Suprapubic skin (tissue), 4 donors: ENCODE measurements around the gene IFNA21.
"Not testable (repeated sequence)": the region's sequence is repeated elsewhere in the genome, so short reads cannot be mapped to it uniquely, and the experiment has no call there.

Source experiments
- CTCF ChIP-seq, 2 donors: fragments of 200-600 bp in 1 of 2; fragments of 450-650 bp in 1 of 2; sonication (generic) in 1 of 2; IDR thresholded peaks; one replicate each; pipeline ENCODE4 v1.5.1; 2016 to 2019; ENCODE audit warnings: antibody characterized with exemption in 2 of 2, mild to moderate bottlenecking in 1 of 2, moderate library complexity in 1 of 2
- EP300 ChIP-seq: sonication (generic); formaldehyde crosslinking; IDR thresholded peaks from one replicate; pipeline ENCODE4 v1.6.1; 2017; ENCODE audit warnings: antibody characterized with exemption
- POLR2A ChIP-seq, 2 donors: fragments of 450-650 bp; IDR thresholded peaks; one replicate each; pipeline ENCODE4 v1.6.1; 2017; ENCODE audit warnings: antibody characterized with exemption in 2 of 2, mild to moderate bottlenecking in 2 of 2, moderate library complexity in 2 of 2
- POLR2AphosphoS5 ChIP-seq, 3 donors: sonication (generic); formaldehyde crosslinking; IDR thresholded peaks; one replicate each; pipeline ENCODE4 v1.6.1; 2017; ENCODE audit warnings: antibody characterized with exemption in 3 of 3

- TF ChIP-seq POLR2AphosphoS5 (IDR thresholded peaks at IDR 0.05); POLR2A (IDR thresholded peaks at IDR 0.05); CTCF (IDR thresholded peaks at IDR 0.05); EP300: not testable (repeated sequence)
These were observed 38.3 kb downstream of the IFNA21 start for GRCh38 chr9:21128186-21128585.
